ENCODE measurements around the gene TNS2.
"Not testable (repeated sequence)": the region's sequence is repeated elsewhere in the genome, so short reads cannot be mapped to it uniquely, and the experiment has no call there.

TNS2 gene

DNA sequence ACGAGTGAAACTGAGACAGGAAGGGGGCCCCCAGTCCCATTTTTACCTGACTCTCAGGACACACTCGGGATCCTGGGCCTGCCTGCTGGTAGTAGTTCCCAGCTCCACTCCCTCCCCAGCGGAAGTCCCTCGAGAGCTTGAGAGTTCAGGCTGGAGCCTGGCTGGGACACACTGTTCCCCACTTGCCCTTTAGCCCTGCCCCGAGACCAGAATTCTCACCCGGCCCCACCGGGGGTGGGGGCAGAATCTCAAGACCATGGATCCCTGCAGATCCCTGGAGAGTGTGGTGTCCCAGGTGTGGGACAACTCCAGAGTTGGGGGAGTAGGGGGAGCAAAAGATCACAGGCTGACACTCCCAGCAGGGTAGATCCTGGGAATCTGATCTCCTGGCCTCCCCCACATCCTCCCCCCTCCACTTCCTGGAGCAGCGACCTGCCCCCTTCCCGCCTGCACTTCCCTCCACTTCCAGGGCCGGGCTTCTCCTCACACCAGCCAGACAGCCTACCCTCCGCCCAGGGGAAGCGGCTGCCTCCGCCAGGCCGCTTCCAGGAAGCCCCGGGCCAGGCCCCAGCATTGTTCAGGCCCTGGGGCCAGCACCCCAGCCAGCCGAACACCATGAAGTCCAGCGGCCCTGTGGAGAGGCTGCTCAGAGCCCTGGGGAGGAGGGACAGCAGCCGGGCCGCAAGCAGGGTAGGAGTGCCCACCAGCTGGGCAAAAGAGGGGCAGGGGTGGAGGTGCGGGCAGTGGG, at the start of gene TNS2:
TSS of gene TNS2 (plus strand) at position 495 of the 748 bp plus-strand sequence. CDS start at position 616, 121 bp downstream.
- DNase-seq: no peak

- no peak for DNase-seq
These were observed 45.7 kb upstream of the TNS2 start for GRCh38 chr12:53004178-53004577.

DNA sequence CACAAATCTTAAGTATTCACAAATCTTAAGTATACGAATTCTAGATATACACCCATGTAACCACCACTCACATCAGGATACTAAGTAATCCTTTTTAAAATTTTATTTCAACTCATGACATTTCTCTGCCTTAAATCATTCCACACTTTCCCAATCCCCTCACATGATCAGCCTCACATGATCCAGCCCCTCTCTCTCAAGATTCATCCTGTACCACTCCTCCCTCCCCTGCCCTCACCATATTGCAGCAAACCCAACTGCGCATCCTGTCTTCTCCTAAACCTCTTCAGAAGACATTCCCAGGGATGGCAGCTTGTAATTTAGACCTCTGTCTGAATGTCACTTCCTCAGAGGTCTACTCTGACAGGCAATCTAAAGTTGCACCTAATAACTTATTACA, 45.3 kb upstream of the TNS2 start:
- DNase-seq: no peak

- no peak for DNase-seq
These were observed 44.5 kb upstream of the TNS2 start for GRCh38 chr12:53005215-53005985.

GRCh38 chr12:53005986-53006809, 43.7 kb upstream of the TNS2 start, which contains the start of gene EIF4B:
Gene EIF4B, plus strand, starts transcription at chr12:53006456. Its CDS starts 28 bp downstream, at chr12:53006484.
- DNase-seq: peak; percentile 100

DNA sequence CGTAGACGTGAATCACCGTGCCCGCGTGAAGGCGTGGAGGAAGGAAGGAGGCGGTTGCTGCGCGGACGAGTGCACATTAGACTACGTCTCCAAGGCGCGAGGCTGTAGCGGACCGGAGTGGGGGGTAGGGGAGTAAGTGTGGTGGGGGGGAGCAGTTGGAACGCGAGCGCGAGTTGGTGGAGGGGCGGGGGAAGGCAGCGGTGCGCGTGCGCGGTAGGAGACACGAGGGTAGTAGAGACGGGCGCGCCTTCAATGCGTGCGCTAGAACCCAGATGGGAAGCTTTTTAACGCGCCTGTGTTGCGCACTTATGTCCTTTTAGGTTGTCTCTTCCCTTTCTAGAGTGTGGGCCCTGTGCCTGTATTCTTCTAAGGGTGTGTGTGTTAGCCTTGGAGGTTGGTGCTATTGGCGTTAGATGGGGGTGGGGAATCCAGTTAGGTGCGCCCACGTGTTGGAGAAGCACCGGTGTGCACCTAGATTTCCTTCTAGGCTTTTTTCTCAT, 43.0 kb upstream of the TNS2 start:
- peak; percentile 78 for DNase-seq

DNA sequence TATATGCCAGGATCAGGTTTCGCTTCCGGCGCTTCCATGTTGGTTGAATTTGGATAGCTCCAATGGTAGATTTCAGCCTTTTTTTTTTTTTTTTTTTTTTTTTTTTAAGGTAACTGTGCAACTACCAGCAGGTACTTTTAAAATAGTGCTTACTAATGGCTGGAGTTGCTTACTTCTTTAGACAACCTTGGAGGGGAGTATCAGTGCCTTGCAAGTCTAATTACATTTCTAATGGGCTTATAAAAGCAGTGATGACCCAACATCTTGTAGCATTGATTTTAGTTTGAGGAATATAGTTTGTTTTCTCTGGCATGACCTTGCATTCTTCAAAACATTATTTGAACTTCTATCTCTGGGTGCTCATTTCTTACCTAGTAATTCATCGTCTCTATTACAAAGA, 42.5 kb upstream of the TNS2 start:
- no peak for DNase-seq

DNA sequence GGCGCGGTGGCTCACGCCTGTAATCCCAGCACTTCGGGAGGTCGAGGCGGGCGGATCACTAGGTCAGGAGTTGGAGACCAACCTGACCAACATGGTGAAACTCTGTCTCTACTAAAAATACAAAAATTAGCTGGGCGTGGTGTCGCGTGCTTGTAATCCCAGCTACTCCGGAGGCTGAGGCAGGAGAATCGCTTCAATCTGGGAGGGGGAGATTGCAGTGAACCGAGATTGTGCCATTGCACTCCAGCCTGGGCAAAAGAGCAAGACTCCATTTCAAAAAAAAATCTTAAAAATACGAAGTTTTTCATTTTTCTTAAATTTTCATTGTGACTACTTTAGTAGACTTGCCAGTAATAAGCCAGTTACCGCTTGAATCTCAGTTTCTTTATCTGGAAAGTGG, 41.1 kb upstream of the TNS2 start:
- DNase-seq: not testable (repeated sequence)

- no peak for DNase-seq
These were observed 38.9 kb upstream of the TNS2 start for GRCh38 chr12:53010955-53011354.

- DNase-seq: no peak
These were observed 38.0 kb upstream of the TNS2 start for GRCh38 chr12:53011889-53012288.

- DNase-seq: no peak
These were observed 36.9 kb upstream of the TNS2 start for GRCh38 chr12:53012928-53013327.

DNA sequence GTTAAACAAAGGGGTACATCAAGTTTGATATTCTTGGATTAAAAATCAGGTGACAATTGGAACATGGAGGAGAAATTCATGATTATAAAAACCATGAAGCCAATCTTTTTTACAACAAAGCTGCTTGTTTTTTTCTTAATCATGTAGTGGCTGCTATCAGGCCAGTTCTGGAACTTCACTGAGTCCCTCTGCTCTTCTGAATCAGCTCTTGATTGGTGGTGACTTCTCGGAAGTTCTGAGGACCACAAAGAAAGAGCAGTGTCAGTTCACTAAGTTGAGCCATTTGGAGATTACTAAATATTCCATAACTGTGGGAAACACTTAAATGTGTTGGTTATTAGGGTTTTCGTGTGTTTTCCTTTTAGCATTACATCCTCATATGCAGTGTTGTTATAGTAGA, 35.2 kb upstream of the TNS2 start:
- DNase-seq: no peak

DNA sequence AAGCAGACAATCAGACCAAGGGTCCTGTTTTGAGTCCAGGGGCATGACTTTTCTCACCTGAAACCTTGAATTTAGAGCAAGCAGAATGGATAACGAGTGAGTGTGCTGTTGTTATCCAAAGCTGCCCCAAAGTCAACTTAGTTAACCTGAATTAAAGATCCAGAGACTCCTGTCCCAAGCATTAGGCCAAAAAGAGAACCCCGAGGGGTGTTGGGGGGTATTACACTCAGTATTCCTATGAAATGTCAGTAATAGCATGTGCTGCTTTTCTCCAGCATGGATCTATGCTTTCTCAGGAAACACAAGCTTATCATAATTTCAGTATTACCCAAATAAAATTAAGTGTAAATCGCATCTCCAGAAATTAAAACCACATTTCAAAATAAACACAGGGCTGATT, 24.6 kb upstream of the TNS2 start:
- no peak for DNase-seq

GRCh38 chr12:53027014-53027413, 22.9 kb upstream of the TNS2 start:
- DNase-seq: not testable (repeated sequence)

GRCh38 chr12:53031616-53032015, 18.2 kb upstream of the TNS2 start:
- no peak for DNase-seq

DNA sequence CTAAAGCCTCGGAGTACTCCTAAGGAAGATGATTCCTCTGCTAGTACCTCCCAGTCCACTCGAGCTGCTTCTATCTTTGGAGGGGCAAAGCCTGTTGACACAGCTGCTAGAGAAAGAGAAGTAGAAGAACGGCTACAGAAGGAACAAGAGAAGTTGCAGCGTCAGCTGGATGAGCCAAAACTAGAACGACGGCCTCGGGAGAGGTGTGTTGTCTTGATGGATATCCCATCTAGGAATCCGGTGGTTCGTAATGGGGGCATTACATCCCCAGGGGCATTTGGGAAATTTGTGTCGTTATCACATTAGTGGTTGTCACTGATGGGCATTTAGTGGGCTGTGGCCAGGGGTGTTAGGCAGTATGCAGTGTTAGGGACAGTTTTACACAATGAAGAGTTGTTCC, 16.0 kb upstream of the TNS2 start:
- not testable (repeated sequence) for DNase-seq

DNA sequence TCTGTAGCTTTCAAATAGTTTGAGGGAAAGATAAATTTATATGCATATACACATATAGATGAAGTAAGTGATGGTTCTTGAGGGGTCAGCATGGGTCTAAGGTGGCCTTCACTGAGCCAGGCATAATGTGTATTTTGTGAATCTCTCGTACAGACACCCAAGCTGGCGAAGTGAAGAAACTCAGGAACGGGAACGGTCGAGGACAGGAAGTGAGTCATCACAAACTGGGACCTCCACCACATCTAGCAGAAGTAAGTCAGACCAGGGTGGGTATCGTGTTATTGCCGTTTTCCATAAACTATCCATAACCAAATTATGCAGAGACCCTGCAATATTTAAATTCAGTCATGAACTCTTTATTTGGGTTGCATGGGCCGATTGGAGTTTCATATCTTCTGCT, 15.4 kb upstream of the TNS2 start:
- DNase-seq: no peak

DNA sequence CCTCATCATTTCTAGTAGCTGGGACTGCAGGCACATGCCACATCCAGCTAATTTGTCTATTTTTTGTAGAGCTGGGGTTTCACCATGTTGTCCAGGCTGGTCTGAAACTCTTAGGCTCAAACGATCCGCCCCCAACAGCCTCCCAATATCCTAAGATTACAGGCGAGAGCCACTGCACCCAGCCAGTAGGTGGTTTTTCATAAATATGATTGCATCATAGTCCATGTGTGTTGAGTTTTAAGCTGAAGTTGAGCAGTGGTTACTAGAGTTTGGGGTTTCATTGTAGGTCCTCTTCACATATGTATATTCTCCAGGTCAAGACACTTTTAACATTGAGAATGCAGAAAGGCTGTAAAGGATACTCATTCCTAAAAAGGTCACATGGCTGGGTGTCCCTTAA, 13.1 kb upstream of the TNS2 start:
- DNase-seq: no peak

GRCh38 chr12:53039851-53040250, 10.0 kb upstream of the TNS2 start:
- no peak for DNase-seq

GRCh38 chr12:53042607-53043454, 7.0 kb upstream of the TNS2 start:
- no peak for DNase-seq

GRCh38 chr12:53044052-53044581, 5.7 kb upstream of the TNS2 start:
- DNase-seq: no peak
